GM23338 (cell line): ENCODE data around the gene PRPF4. TPM values are rescaled to one million over a fixed set of nuclear protein-coding genes. Genes with fewer than 3 reads are reported as not detected.

Experiments used
- ATAC-seq: fragments of 200-7000 bp; cut with Tn5 transposase; 3 replicates; pipeline ENCODE4 v1.9.1; 2020
- DNase-seq: peaks from one replicate; pipeline ENCODE4 v3.0.0-alpha.2; 2015; ENCODE audit warnings: low spot score
- H2AFZ ChIP-seq: fragments of 200-600 bp; sonication (generic); 2 replicates; pipeline ENCODE4 v1.8.0; 2016; ENCODE audit warnings: antibody characterized with exemption, mild to moderate bottlenecking, moderate library complexity
- H3F3A ChIP-seq: fragments of 200-600 bp; sonication (generic); replicated peaks from 2 replicates; pipeline ENCODE4 v1.8.0; 2017; ENCODE audit warnings: antibody characterized with exemption, mixed run types, low read depth
- H3K27ac ChIP-seq: fragments of 200-600 bp; sonication (generic); 2 replicates; pipeline ENCODE4 v1.6.1; 2016; ENCODE audit warnings: low read depth
- H3K27me3 ChIP-seq: fragments of 200-600 bp; sonication (generic); 2 replicates; pipeline ENCODE4 v1.8.0; 2016; ENCODE audit warnings: mild to moderate bottlenecking, mixed run types, moderate library complexity; ENCODE audit not compliant: insufficient read depth
- H3K36me3 ChIP-seq: fragments of 200-600 bp; sonication (generic); 2 replicates; pipeline ENCODE4 v1.8.0; 2016; ENCODE audit warnings: mild to moderate bottlenecking; ENCODE audit not compliant: insufficient read depth
- H3K4me1 ChIP-seq: fragments of 200-600 bp; sonication (generic); 2 replicates; pipeline ENCODE4 v1.8.0; 2016; ENCODE audit warnings: mild to moderate bottlenecking, moderate library complexity; ENCODE audit not compliant: insufficient read depth
- H3K4me2 ChIP-seq: fragments of 200-600 bp; sonication (generic); 2 replicates; pipeline ENCODE4 v1.7.1; 2017; ENCODE audit warnings: mixed run types
- H3K4me3 ChIP-seq: fragments of 200-600 bp; sonication (generic); 2 replicates; pipeline ENCODE4 v1.6.1; 2016; ENCODE audit warnings: mixed run types
- H3K79me2 ChIP-seq: fragments of 200-600 bp; sonication (generic); replicated peaks from 2 replicates; pipeline ENCODE4 v1.8.0; 2017; ENCODE audit warnings: mild to moderate bottlenecking; ENCODE audit not compliant: insufficient read depth
- H3K9me2 ChIP-seq: fragments of 200-600 bp; sonication (generic); 2 replicates; pipeline ENCODE4 v1.8.0; 2017; ENCODE audit not compliant: insufficient read depth
- H4K20me1 ChIP-seq: fragments of 200-600 bp; sonication (generic); replicated peaks from 2 replicates; pipeline ENCODE4 v1.8.0; 2017; ENCODE audit warnings: mild to moderate bottlenecking; ENCODE audit not compliant: insufficient read depth
- H3K27ac Mint-ChIP-seq: 2 replicates; pipeline ENCODE4 v1.8.0; 2020; ENCODE audit warnings: inconsistent platforms, mild to moderate bottlenecking, moderate library complexity, mixed read lengths
- H3K27me3 Mint-ChIP-seq: 3 replicates; pipeline ENCODE4 v1.8.0; 2022; ENCODE audit warnings: low read depth, mild to moderate bottlenecking, moderate library complexity, mixed read lengths, inconsistent platforms; ENCODE audit not compliant: insufficient read depth, poor library complexity
- H3K36me3 Mint-ChIP-seq: 3 replicates; pipeline ENCODE4 v1.8.0; 2021; ENCODE audit warnings: low read depth, mild to moderate bottlenecking, inconsistent platforms, moderate library complexity, mixed read lengths
- H3K4me1 Mint-ChIP-seq: 3 replicates; pipeline ENCODE4 v1.8.0; 2020; ENCODE audit warnings: mild to moderate bottlenecking, inconsistent platforms, mixed read lengths
- H3K4me3 Mint-ChIP-seq: 3 replicates; pipeline ENCODE4 v1.8.0; 2021; ENCODE audit warnings: moderate library complexity, mild to moderate bottlenecking, inconsistent platforms, mixed read lengths
- H3K9me3 Mint-ChIP-seq: 3 replicates; pipeline ENCODE4 v1.8.0; 2020; ENCODE audit warnings: moderate library complexity, mild to moderate bottlenecking, inconsistent platforms, mixed read lengths
- CREB1 ChIP-seq: fragments of 250-450 bp; sonication (Bioruptor Pico); IDR thresholded peaks from 2 replicates; pipeline ENCODE4 v1.5.0; 2020; ENCODE audit warnings: low read depth, mild to moderate bottlenecking, moderate library complexity
- CTCF ChIP-seq, 2 experiments: fragments of 200-600 bp in 1 of 2; sonication (generic) in 1 of 2; conservative IDR thresholded peaks; 2 replicates each; pipeline versions ENCODE4 v1.5.1 to v1.6.1; 2016 to 2017; ENCODE audit warnings: antibody characterized with exemption in 2 of 2, low read depth in 2 of 2, mild to moderate bottlenecking in 2 of 2, moderate library complexity in 1 of 2
- EZH2 ChIP-seq: fragments of 200-600 bp; sonication (generic); IDR thresholded peaks from one replicate; pipeline ENCODE4 v1.8.0; 2017; ENCODE audit warnings: antibody characterized with exemption, mild to moderate bottlenecking, low read depth; ENCODE audit not compliant: unreplicated experiment
- EZH2phosphoT487 ChIP-seq: fragments of 200-600 bp; sonication (generic); IDR thresholded peaks from one replicate; pipeline ENCODE4 v1.8.1; 2018; ENCODE audit warnings: antibody characterized with exemption; ENCODE audit not compliant: unreplicated experiment
- JUNB ChIP-seq: IDR thresholded peaks from one replicate; pipeline ENCODE4 v1.6.1; 2016; ENCODE audit warnings: antibody characterized with exemption; ENCODE audit not compliant: unreplicated experiment
- NANOG ChIP-seq: IDR thresholded peaks from 2 replicates; pipeline ENCODE4 v1.6.1; 2016; ENCODE audit warnings: antibody characterized with exemption, borderline replicate concordance
- POLR2AphosphoS5 ChIP-seq: IDR thresholded peaks from 2 replicates; pipeline ENCODE4 v1.6.1; 2016; ENCODE audit warnings: antibody characterized with exemption, low read depth
- REST ChIP-seq: IDR thresholded peaks from one replicate; pipeline ENCODE4 v1.6.1; 2018; ENCODE audit warnings: antibody characterized with exemption; ENCODE audit not compliant: unreplicated experiment
- STAT1 ChIP-seq: IDR thresholded peaks from one replicate; pipeline ENCODE4 v1.6.1; 2016; ENCODE audit warnings: antibody characterized with exemption; ENCODE audit not compliant: unreplicated experiment
- ZNF114 ChIP-seq: fragments of 250-450 bp; sonication (Bioruptor Pico); IDR thresholded peaks from 2 replicates; pipeline ENCODE4 v1.5.0; 2020; ENCODE audit warnings: mild to moderate bottlenecking, moderate library complexity
- ZNF331 ChIP-seq: fragments of 250-450 bp; sonication (Bioruptor Pico); IDR thresholded peaks from 2 replicates; pipeline ENCODE4 v1.5.0; 2020; ENCODE audit warnings: low read depth, mild to moderate bottlenecking, moderate library complexity
- ZNF462 ChIP-seq: fragments of 250-450 bp; sonication (Bioruptor Pico); IDR thresholded peaks from 2 replicates; pipeline ENCODE4 v1.5.0; 2020; ENCODE audit warnings: mild to moderate bottlenecking, moderate library complexity
- polyA plus RNA-seq: library from polyadenylated mRNA; unstranded; fragments of >200 nt; fragmentation: Nextera tagmentation; extraction: Ambion mirVana; gene quantifications from 2 replicates; pipeline ENCODE4 v1.2.1, GENCODE V29; 2016
- total RNA-seq: library from RNA; depleted of rRNA; stranded (reverse); fragments of >200 nt; shearing (Covaris generic); gene quantifications from 2 replicates; pipeline ENCODE4 v1.2.3, GENCODE V29; 2014

Gene PRPF4
- total and polyA plus RNA-seq, 2 experiments from 2014 or later: 18.7 to 34.6 TPM

- Mint-ChIP-seq H3K36me3 (no peaks in the 10 kb centered on the region; the same call in 2 of the 3 replicates), H3K9me3 (no peaks in the 10 kb centered on the region), H3K4me1 (peaks cover 7% of the 10 kb centered on the region; the same call in 2 of the 3 replicates), H3K4me3 (no peak overlapping the region), H3K27ac (no peak overlapping the region), H3K27me3 (peaks cover 7% of the 10 kb centered on the region)
- H3F3A ChIP-seq: no peaks in the 10 kb centered on the region
- no peak overlapping the region for H3K4me3 ChIP-seq
- DNase-seq (no peak), ATAC-seq (no peak)
- H3K27ac ChIP-seq: no peak overlapping the region
- H3K4me2 ChIP-seq: no peak overlapping the region
- no peaks in the 10 kb centered on the region for H3K27me3 ChIP-seq
- H3K79me2 ChIP-seq: no peaks in the 10 kb centered on the region
- H3K9me2 ChIP-seq: no peaks in the 10 kb centered on the region
- H4K20me1 ChIP-seq: no peaks in the 10 kb centered on the region
- no peak overlapping the region for H2AFZ ChIP-seq
- TF ChIP-seq POLR2AphosphoS5 (no peak), EZH2phosphoT487 (no peak), CTCF (conservative IDR thresholded peaks at IDR 0.05; ENCODE audit: low read depth in 2 of 2) (no peak), ZNF114 (CRISPR knock-in tag) (no peak), REST (no peak), ZNF331 (no peak), STAT1 (no peak), EZH2 (no peak), ZNF462 (CRISPR knock-in tag) (no peak), CREB1 (CRISPR knock-in tag) (no peak), NANOG (no peak), JUNB (no peak)
- no peaks in the 10 kb centered on the region for H3K36me3 ChIP-seq
- no peaks in the 10 kb centered on the region for H3K4me1 ChIP-seq
These were observed 26.1 kb downstream of the PRPF4 start for GRCh38 chr9:113301548-113301947.
